HG02981 (cell line): ENCODE data around the gene SPRYD7.
"Not testable (repeated sequence)": the region's sequence is repeated elsewhere in the genome, so short reads cannot be mapped to it uniquely, and the experiment has no call there.

ENCODE experiments used
- ATAC-seq: cut with Tn5 transposase; IDR thresholded peaks from one replicate; pipeline ENCODE4 v1.9.1; 2021; ENCODE audit warnings: mild to moderate bottlenecking, moderate library complexity; ENCODE audit not compliant: unreplicated experiment

The SPRYD7 gene

GRCh38 chr13:49936075-49936967, at the start of gene SPRYD7:
Gene SPRYD7, minus strand, starts transcription at chr13:49936340. Its CDS starts 105 bp downstream, at chr13:49936235.
- ATAC-seq = peak; percentile 99

GRCh38 chr13:49985129-49985528, 49.0 kb upstream of the SPRYD7 start:
- ATAC-seq = no peak

- ATAC-seq = no peak
These were observed 44.1 kb upstream of the SPRYD7 start for GRCh38 chr13:49980266-49980665.

GRCh38 chr13:49977992-49978391, 41.9 kb upstream of the SPRYD7 start:
- no peak for ATAC-seq

- peak; percentile 65 for ATAC-seq
These were observed 40.4 kb upstream of the SPRYD7 start for GRCh38 chr13:49976314-49977258.

GRCh38 chr13:49975826-49976225, 39.7 kb upstream of the SPRYD7 start:
- no peak for ATAC-seq

GRCh38 chr13:49972709-49973108, 36.6 kb upstream of the SPRYD7 start:
- ATAC-seq = no peak

GRCh38 chr13:49967456-49967855, 31.3 kb upstream of the SPRYD7 start:
- no peak for ATAC-seq

- ATAC-seq = no peak
These were observed 22.2 kb upstream of the SPRYD7 start for GRCh38 chr13:49958321-49958720.

- ATAC-seq = no peak
These were observed 20.0 kb upstream of the SPRYD7 start for GRCh38 chr13:49956131-49956530.

- no peak for ATAC-seq
These were observed 18.7 kb upstream of the SPRYD7 start for GRCh38 chr13:49954674-49955455.

GRCh38 chr13:49953560-49953959, 17.4 kb upstream of the SPRYD7 start:
- ATAC-seq = no peak

- no peak for ATAC-seq
These were observed 15.8 kb upstream of the SPRYD7 start for GRCh38 chr13:49951754-49952535.

GRCh38 chr13:49948777-49949270, 12.7 kb upstream of the SPRYD7 start:
- ATAC-seq = not testable (repeated sequence)

GRCh38 chr13:49939321-49939720, 3.2 kb upstream of the SPRYD7 start:
- ATAC-seq = no peak

GRCh38 chr13:49938921-49939320, 2.8 kb upstream of the SPRYD7 start:
- no peak for ATAC-seq

- ATAC-seq = no peak
These were observed 2.2 kb upstream of the SPRYD7 start for GRCh38 chr13:49938314-49938713.

GRCh38 chr13:49936968-49937273, 781 bp upstream of the SPRYD7 start:
- ATAC-seq = peak; percentile 1

- ATAC-seq = peak; percentile 10
These were observed 717 bp downstream of the SPRYD7 start for GRCh38 chr13:49935171-49936074.
